K562 (cell line): ENCODE measurements around the gene ZCCHC14. TPM values are rescaled to one million over a fixed set of nuclear protein-coding genes. Genes with fewer than 3 reads are reported as not detected.

ENCODE experiments used
- ATAC-seq: fragments of 200-7000 bp; cut with Tn5 transposase; 3 replicates; pipeline ENCODE4 v1.9.1; 2020; ENCODE audit warnings: moderate library complexity
- BruUV-seq: library from RNA; stranded (reverse); fragments of 400-500 nt; replicated peaks from 2 replicates; lab custom pipeline; 2021; lab: Mats Ljungman, UMichigan
- CTCF ChIA-PET: fragments of 300-600 bp; formaldehyde crosslinking; extraction: SDS; loops from one replicate; lab custom pipeline; 2021; ENCODE audit warnings: low intra/inter-chr PET ratio; lab: Yijun Ruan, JAX
- POLR2A ChIA-PET: fragments of 300-600, 350-650 bp; sonication (Branson Sonifier 250); formaldehyde crosslinking; extraction: SDS; loops from one replicate; lab custom pipeline; 2021; ENCODE audit warnings: antibody characterized with exemption, inconsistent platforms; lab: Yijun Ruan, JAX
- DNase-seq, 4 experiments: peaks; one replicate each; pipeline versions ENCODE4 v3.0.0 to v3.0.0-alpha.2; 2011 to 2018; ENCODE audit warnings: low spot score in 3 of 4, mixed read lengths in 3 of 4; ENCODE audit errors: extremely low read depth in 1 of 4
- FAIRE-seq: peaks from 2 replicates; lab custom pipeline; 2011; peaks lifted over from hg19 to GRCh38; lab: Jason Lieb, UNC
- H2AFZ ChIP-seq: 2 replicates; pipeline ENCODE4 v1.6.0; 2011; ENCODE audit warnings: low read depth, low read length, control low read depth, inconsistent platforms
- H3K27ac ChIP-seq: fragments of 200-600 bp; 3 replicates; pipeline ENCODE4 v1.8.0; 2011; ENCODE audit warnings: low read depth, mild to moderate bottlenecking, control low read depth, inconsistent platforms, low read length, moderate library complexity, mixed read lengths; ENCODE audit errors: extremely low read depth
- H3K27me3 ChIP-seq, 2 experiments: fragments of 300-600 bp in 1 of 2; 2 replicates in 1 of 2; 3 replicates in 1 of 2; pipeline versions ENCODE4 v1.6.0 to v1.8.0; 2011; ENCODE audit warnings: inconsistent platforms in 2 of 2, low read length in 2 of 2, mild to moderate bottlenecking in 1 of 2, mixed read lengths in 1 of 2, moderate library complexity in 1 of 2; ENCODE audit not compliant: control insufficient read depth in 2 of 2, insufficient read depth in 2 of 2
- H3K36me3 ChIP-seq: fragments of 300-600 bp; 3 replicates; pipeline ENCODE4 v1.8.0; 2011; ENCODE audit warnings: mild to moderate bottlenecking, low read length, inconsistent platforms; ENCODE audit not compliant: control insufficient read depth, insufficient read depth
- H3K4me1 ChIP-seq, 2 experiments: fragments of 200-600 bp in 1 of 2; replicated peaks in 1 of 2; 2 replicates in 1 of 2; 3 replicates in 1 of 2; pipeline versions ENCODE4 v1.5.1 to v1.8.0; 2011; ENCODE audit warnings: inconsistent platforms in 2 of 2, low read length in 2 of 2, mild to moderate bottlenecking in 1 of 2, mixed read lengths in 1 of 2, moderate library complexity in 1 of 2; ENCODE audit not compliant: control insufficient read depth in 2 of 2, insufficient read depth in 2 of 2
- H3K4me2 ChIP-seq: 2 replicates; pipeline ENCODE4 v1.6.1; 2011; ENCODE audit warnings: low read length, control low read depth, inconsistent platforms, mixed read lengths; ENCODE audit not compliant: insufficient read depth
- H3K4me3 ChIP-seq: fragments of 200-600 bp; sonication (generic), shearing (Covaris generic); 2 replicates; pipeline ENCODE4 v1.5.1; 2016; ENCODE audit warnings: control low read depth, inconsistent platforms
- H3K79me2 ChIP-seq: fragments of 200-600 bp; 3 replicates; pipeline ENCODE4 v1.8.0; 2011; ENCODE audit warnings: low read length, inconsistent platforms; ENCODE audit not compliant: control insufficient read depth, insufficient read depth
- H3K9ac ChIP-seq, 2 experiments: 2 replicates each; pipeline versions ENCODE4 v1.6.0 to v1.6.1; 2011; ENCODE audit warnings: low read depth in 2 of 2, low read length in 2 of 2, control low read depth in 1 of 2, inconsistent platforms in 1 of 2, mild to moderate bottlenecking in 1 of 2, mixed read lengths in 1 of 2; ENCODE audit not compliant: insufficient read depth in 1 of 2
- H3K9me1 ChIP-seq: one replicate; pipeline ENCODE4 v1.6.0; 2011; ENCODE audit warnings: inconsistent platforms, mild to moderate bottlenecking, low read length, moderate library complexity; ENCODE audit not compliant: control insufficient read depth, insufficient read depth
- H3K9me3 ChIP-seq: replicated peaks from 2 replicates; pipeline ENCODE4 v1.5.1; 2011; ENCODE audit warnings: low read depth, low read length, inconsistent platforms; ENCODE audit not compliant: control insufficient read depth, insufficient read depth
- H4K20me1 ChIP-seq: replicated peaks from 2 replicates; pipeline ENCODE4 v1.6.1; 2011; ENCODE audit warnings: low read length, inconsistent platforms, mixed read lengths; ENCODE audit not compliant: control insufficient read depth, insufficient read depth
- RREB1 ChIP-seq: fragments of 250-450 bp; sonication (Bioruptor Pico); IDR thresholded peaks from 2 replicates; pipeline ENCODE4 v1.4.0; 2020
- ZNF586 ChIP-seq: fragments of 450-650 bp; formaldehyde crosslinking; conservative IDR thresholded peaks from 2 replicates; pipeline ENCODE4 v1.4.0; 2020; ENCODE audit warnings: mild to moderate bottlenecking, moderate library complexity
- ZNF780A ChIP-seq: fragments of 250-450 bp; sonication (Bioruptor Pico); IDR thresholded peaks from 2 replicates; pipeline ENCODE4 v1.5.0; 2021; ENCODE audit warnings: mild to moderate bottlenecking
- WGBS: fragments of 100-300 bp; shearing (Covaris generic); methylation state at CpG from one replicate; pipeline ENCODE4 v1.1.6; 2016; ENCODE audit warnings: low coverage, mixed read lengths; ENCODE audit not compliant: insufficient coverage; ENCODE audit errors: missing lambda C conversion rate; 5-methylcytosine and 5-hydroxymethylcytosine counted together
- in situ Hi-C: fragments of 300-500 bp; cut with MboI; formaldehyde crosslinking; loops from 4 replicates; pipeline ENCODE4 v1.15.0; 2018; ENCODE audit warnings: inconsistent platforms, mixed read lengths
- intact Hi-C: fragments of 100-400 bp; cut with micrococcal nuclease; formaldehyde crosslinking; loops from 2 replicates; pipeline ENCODE4 v1.14.2; 2022
- polyA plus RNA-seq, 8 experiments: library from polyadenylated mRNA; depleted of rRNA in 4 of 8; stranded (reverse) in 5 of 8; unstranded in 3 of 8; fragments of >200 nt; fragmentation: Nextera tagmentation in 2 of 8; fragmentation: Illumina TruSeq in 1 of 8; extraction: Ambion mirVana in 2 of 8; extraction: Trizol in 1 of 8; gene quantifications; 2 replicates each; pipeline versions ENCODE4 v1.2.1 to v1.2.3, GENCODE V29; 2011 to 2014; ENCODE audit warnings: inconsistent platforms in 1 of 8, missing spikeins in 1 of 8
- total RNA-seq, 7 experiments: library from RNA; depleted of rRNA in 6 of 7; stranded (reverse); fragments of >200 nt in 6 of 7; fragmentation: Illumina TruSeq in 2 of 7; extraction: Trizol in 2 of 7; gene quantifications; 2 replicates each; pipeline versions ENCODE4 v1.2.1 to v1.2.3, GENCODE V29; 2011 to 2021; ENCODE audit warnings: low replicate concordance in 1 of 7

Gene ZCCHC14
- total and polyA plus RNA-seq, 9 of the 15 experiments (the other 6 are each of a cell fraction or from before 2014, with no cell fraction given): 1.5 to 12.4 (median 2.9) TPM

DNA sequence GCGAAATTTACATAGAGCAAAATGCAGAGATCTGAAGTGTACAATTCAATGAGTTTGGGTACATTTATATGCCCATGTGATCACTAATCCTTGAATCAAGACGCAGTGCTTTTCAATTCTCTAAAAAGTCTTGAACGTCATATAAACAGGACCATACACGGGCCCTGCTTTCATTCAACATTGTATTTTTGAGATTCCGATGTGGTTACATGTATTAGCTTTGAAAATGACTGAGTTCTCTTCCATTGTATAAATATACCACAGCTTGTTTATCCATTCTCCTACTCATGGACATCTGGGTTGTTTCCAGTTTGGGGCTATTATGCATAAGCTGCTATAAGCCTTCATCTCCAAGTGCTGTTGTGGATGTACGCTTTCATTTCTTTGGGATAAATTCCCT is 45.5 kb downstream of the ZCCHC14 start:
- Histone ChIP-seq H3K27me3 (no peaks in the 10 kb centered on the region), H3K9ac (no peak overlapping the region), H3K9me1 (no peaks in the 10 kb centered on the region), H3K4me2 (no peak overlapping the region), H4K20me1 (no peaks in the 10 kb centered on the region), H3K36me3 (peaks cover 20% of the 10 kb centered on the region; the same call in 1 of the 3 replicates), H3K27ac (no peak overlapping the region), H3K4me1 (peaks cover 0 to 6% of the 10 kb centered on the region in 2 experiments; a peak in 1 of 5 replicates), H3K9me3 (no peaks in the 10 kb centered on the region), H2AFZ (no peak overlapping the region), H3K4me3 (no peak overlapping the region), H3K79me2 (no peaks in the 10 kb centered on the region)
- intact Hi-C loops (no loop called here), in situ Hi-C loops (no loop called here)
- TF ChIP-seq ZNF586 (CRISPR knock-in tag) (no peak), RREB1 (no peak), ZNF780A (CRISPR knock-in tag) (no peak)
- no TSS peak for BruUV-seq
- POLR2A ChIA-PET: no interaction called here
- ATAC-seq (no peak), DNase-seq (no peak), FAIRE-seq (no peak)
- CTCF ChIA-PET: no interaction called here
- 81% methylated on average over 6 of the region's 6 CpGs for WGBS
